OCI-LY3 (cell line): Measurements from ENCODE around the gene PDE4D.

Experiments used
- H2AFZ ChIP-seq: fragments of 200-600, 300-600 bp; shearing (Covaris generic); 2 replicates; pipeline ENCODE4 v1.6.0; 2014; ENCODE audit warnings: antibody characterized with exemption, low read depth, low read length
- H3K27ac ChIP-seq: fragments of 200-600, 300-600 bp; sonication (generic); 2 replicates; pipeline ENCODE4 v1.5.1; 2014; ENCODE audit warnings: mild to moderate bottlenecking, low read length, moderate library complexity, mixed read lengths
- H3K27me3 ChIP-seq: fragments of 200-600, 300-600 bp; sonication (generic); 2 replicates; pipeline ENCODE4 v1.6.1; 2014; ENCODE audit warnings: low read depth, low read length, mixed read lengths
- H3K36me3 ChIP-seq: fragments of 200-600, 300-600 bp; sonication (generic); replicated peaks from 2 replicates; pipeline ENCODE3; 2014; ENCODE audit warnings: low read depth, low read length, mixed read lengths
- H3K4me1 ChIP-seq: fragments of 300-600, 200-600 bp; sonication (generic); 2 replicates; pipeline ENCODE4 v1.6.1; 2014; ENCODE audit warnings: low read length, mixed read lengths
- H3K4me2 ChIP-seq: fragments of 200-600, 300-600 bp; sonication (generic); 2 replicates; pipeline ENCODE4 v1.6.1; 2014; ENCODE audit warnings: low read length, mixed read lengths
- H3K4me3 ChIP-seq: fragments of 300-600, 200-600 bp; sonication (generic); 2 replicates; pipeline ENCODE4 v1.5.1; 2014; ENCODE audit warnings: antibody characterized with exemption, mild to moderate bottlenecking, low read length, moderate library complexity
- H3K79me2 ChIP-seq: fragments of 300-600, 200-600 bp; shearing (Covaris generic); 2 replicates; pipeline ENCODE4 v1.6.1; 2014; ENCODE audit warnings: mild to moderate bottlenecking, low read length, mixed read lengths
- H3K9ac ChIP-seq: fragments of 300-600, 200-600 bp; shearing (Covaris generic); 2 replicates; pipeline ENCODE4 v1.6.0; 2014; ENCODE audit warnings: mild to moderate bottlenecking, low read length, moderate library complexity
- H3K9me3 ChIP-seq: fragments of 200-600, 300-600 bp; shearing (Covaris generic); 2 replicates; pipeline ENCODE4 v1.6.1; 2014; ENCODE audit warnings: low read length, mixed read lengths; ENCODE audit not compliant: insufficient read depth
- H4K20me1 ChIP-seq: fragments of 200-600, 300-600 bp; sonication (generic); 2 replicates; pipeline ENCODE4 v1.6.1; 2016; ENCODE audit warnings: low read length, mixed read lengths; ENCODE audit not compliant: insufficient read depth
- CTCF ChIP-seq: fragments of 200-600, 300-600 bp; sonication (generic); IDR thresholded peaks from 2 replicates; pipeline ENCODE4 v1.5.1; 2014; ENCODE audit warnings: antibody characterized with exemption, low read length, low read depth
- EZH2phosphoT487 ChIP-seq: fragments of 200-600 bp; shearing (Covaris generic); IDR thresholded peaks from 2 replicates; pipeline ENCODE4 v1.6.1; 2018; ENCODE audit warnings: antibody characterized with exemption, mixed run types, low read depth

Gene PDE4D

GRCh38 chr5:59555596-59555995, 337.9 kb downstream of the PDE4D start:
- no peak overlapping the region for H2AFZ ChIP-seq
- no peaks in the 10 kb centered on the region for H3K4me1 ChIP-seq
- H3K9me3 ChIP-seq = no peaks in the 10 kb centered on the region
- TF ChIP-seq CTCF = no peak
- TF ChIP-seq EZH2phosphoT487 = no peak
- no peak overlapping the region for H3K4me3 ChIP-seq
- no peaks in the 10 kb centered on the region for H4K20me1 ChIP-seq
- H3K27ac ChIP-seq = no peak overlapping the region
- H3K27me3 ChIP-seq = no peaks in the 10 kb centered on the region
- H3K4me2 ChIP-seq = no peak overlapping the region
- H3K9ac ChIP-seq = no peak overlapping the region
- no peaks in the 10 kb centered on the region for H3K79me2 ChIP-seq
- H3K36me3 ChIP-seq = no peaks in the 10 kb centered on the region

GRCh38 chr5:59554501-59554900, 339.0 kb downstream of the PDE4D start:
- no peak overlapping the region for H3K4me3 ChIP-seq
- no peak overlapping the region for H3K27ac ChIP-seq
- no peaks in the 10 kb centered on the region for H3K27me3 ChIP-seq
- H3K36me3 ChIP-seq = no peaks in the 10 kb centered on the region
- no peak overlapping the region for H3K4me2 ChIP-seq
- TF ChIP-seq CTCF (no peak), EZH2phosphoT487 (no peak)
- no peaks in the 10 kb centered on the region for H3K9me3 ChIP-seq
- no peaks in the 10 kb centered on the region for H3K79me2 ChIP-seq
- no peaks in the 10 kb centered on the region for H4K20me1 ChIP-seq
- H2AFZ ChIP-seq = no peak overlapping the region
- no peak overlapping the region for H3K9ac ChIP-seq
- no peaks in the 10 kb centered on the region for H3K4me1 ChIP-seq

- Histone ChIP-seq H3K27ac (no peak overlapping the region), H3K4me2 (no peak overlapping the region), H3K9ac (no peak overlapping the region), H3K9me3 (no peaks in the 10 kb centered on the region), H2AFZ (no peak overlapping the region), H3K36me3 (no peaks in the 10 kb centered on the region), H3K4me3 (no peak overlapping the region), H3K27me3 (no peaks in the 10 kb centered on the region), H4K20me1 (no peaks in the 10 kb centered on the region), H3K4me1 (no peaks in the 10 kb centered on the region), H3K79me2 (no peaks in the 10 kb centered on the region)
- no peak for TF ChIP-seq CTCF
- TF ChIP-seq EZH2phosphoT487 = no peak
These were observed 339.5 kb downstream of the PDE4D start for GRCh38 chr5:59553992-59554391.

GRCh38 chr5:59548807-59549357, 344.6 kb downstream of the PDE4D start:
- Histone ChIP-seq H3K36me3 (no peaks in the 10 kb centered on the region), H3K9me3 (no peaks in the 10 kb centered on the region), H3K4me2 (no peak overlapping the region), H3K27me3 (no peaks in the 10 kb centered on the region), H3K9ac (no peak overlapping the region), H4K20me1 (no peaks in the 10 kb centered on the region), H3K4me3 (no peak overlapping the region), H3K4me1 (no peaks in the 10 kb centered on the region), H3K27ac (no peak overlapping the region), H3K79me2 (no peaks in the 10 kb centered on the region), H2AFZ (no peak overlapping the region)
- TF ChIP-seq EZH2phosphoT487 (no peak), CTCF (no peak)
